Esophagus squamous epithelium (tissue), 4 donors: ENCODE measurements around the gene COLQ.
"Not testable (repeated sequence)": the region's sequence is repeated elsewhere in the genome, so short reads cannot be mapped to it uniquely, and the experiment has no call there.

ENCODE experiments used
- CTCF ChIP-seq, 6 experiments: fragments of 450-650 bp in 4 of 6; fragments of 200-600 bp in 2 of 6; sonication (generic) in 2 of 6; IDR thresholded peaks; one replicate each; pipeline ENCODE4 v1.5.1; 2016 to 2019; ENCODE audit warnings: antibody characterized with exemption in 6 of 6, mild to moderate bottlenecking in 4 of 6, moderate library complexity in 4 of 6
- POLR2A ChIP-seq, 4 donors: fragments of 450-650 bp; IDR thresholded peaks; one replicate each; pipeline ENCODE4 v1.6.1; 2017; ENCODE audit warnings: antibody characterized with exemption in 4 of 4, mild to moderate bottlenecking in 4 of 4, moderate library complexity in 3 of 4

- TF ChIP-seq CTCF, POLR2A (IDR thresholded peaks at IDR 0.05): not testable (repeated sequence)
These were observed 64.6 kb downstream of the COLQ start for GRCh38 chr3:15456915-15457314.
